Activated T-cell treated with anti-CD3 and anti-CD28 coated beads, Interleukin-2, amount 50 U/mL, for 4 hours (primary cell): ENCODE results near the gene LSM3. TPM values are rescaled to one million over a fixed set of nuclear protein-coding genes. Genes with fewer than 3 reads are reported as not detected.

Experiments used
- ATAC-seq, 2 donors: fragments of 200-7000 bp; cut with Tn5 transposase; one replicate each; pipeline ENCODE4 v1.10.0; 2021
- DNase-seq: peaks from one replicate; pipeline ENCODE4 v3.0.0-alpha.2; 2020
- H3K27me3 Mint-ChIP-seq: one replicate; pipeline ENCODE4 v1.8.0; 2021; ENCODE audit warnings: low read depth, mixed read lengths
- H3K36me3 Mint-ChIP-seq: one replicate; pipeline ENCODE4 v1.8.0; 2022; ENCODE audit warnings: mixed read lengths; ENCODE audit not compliant: insufficient read depth
- H3K4me1 Mint-ChIP-seq: one replicate; pipeline ENCODE4 v1.8.0; 2021; ENCODE audit warnings: low read depth, mixed read lengths
- H3K4me3 Mint-ChIP-seq: one replicate; pipeline ENCODE4 v1.8.0; 2021; ENCODE audit warnings: mild to moderate bottlenecking, moderate library complexity, mixed read lengths
- H3K9me3 Mint-ChIP-seq: one replicate; pipeline ENCODE4 v1.8.0; 2021; ENCODE audit warnings: mixed read lengths
- total RNA-seq, 3 donors: library from RNA; stranded (reverse); gene quantifications; one replicate each; pipeline ENCODE4 v1.2.1, GENCODE V29; 2021

LSM3 gene
- total RNA-seq, 3 donors from 2014 or later: 19.8 to 21.9 (median 20.9) TPM

DNA sequence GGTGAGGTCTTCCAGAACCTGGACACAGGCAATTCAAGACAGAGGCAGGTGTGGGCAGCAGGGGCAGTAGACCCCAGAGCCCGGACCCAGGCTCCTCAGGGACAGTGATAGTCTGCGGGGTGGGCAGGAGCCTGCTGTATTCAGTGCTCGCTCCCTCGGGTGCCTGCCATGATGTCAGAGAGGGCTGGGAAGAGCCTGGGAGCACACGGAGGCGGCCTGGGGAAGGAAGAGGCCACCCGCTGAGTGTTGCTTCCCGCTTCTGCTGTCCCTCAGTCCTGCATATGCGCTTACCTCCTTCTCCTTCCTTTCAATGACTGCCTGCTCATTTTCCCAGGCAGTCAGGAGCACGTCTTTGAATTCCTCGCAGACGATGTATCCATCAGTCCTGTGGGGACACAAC, 31.0 kb upstream of the LSM3 start:
- peaks cover 26% of the 10 kb centered on the region for H3K36me3 Mint-ChIP-seq

DNA sequence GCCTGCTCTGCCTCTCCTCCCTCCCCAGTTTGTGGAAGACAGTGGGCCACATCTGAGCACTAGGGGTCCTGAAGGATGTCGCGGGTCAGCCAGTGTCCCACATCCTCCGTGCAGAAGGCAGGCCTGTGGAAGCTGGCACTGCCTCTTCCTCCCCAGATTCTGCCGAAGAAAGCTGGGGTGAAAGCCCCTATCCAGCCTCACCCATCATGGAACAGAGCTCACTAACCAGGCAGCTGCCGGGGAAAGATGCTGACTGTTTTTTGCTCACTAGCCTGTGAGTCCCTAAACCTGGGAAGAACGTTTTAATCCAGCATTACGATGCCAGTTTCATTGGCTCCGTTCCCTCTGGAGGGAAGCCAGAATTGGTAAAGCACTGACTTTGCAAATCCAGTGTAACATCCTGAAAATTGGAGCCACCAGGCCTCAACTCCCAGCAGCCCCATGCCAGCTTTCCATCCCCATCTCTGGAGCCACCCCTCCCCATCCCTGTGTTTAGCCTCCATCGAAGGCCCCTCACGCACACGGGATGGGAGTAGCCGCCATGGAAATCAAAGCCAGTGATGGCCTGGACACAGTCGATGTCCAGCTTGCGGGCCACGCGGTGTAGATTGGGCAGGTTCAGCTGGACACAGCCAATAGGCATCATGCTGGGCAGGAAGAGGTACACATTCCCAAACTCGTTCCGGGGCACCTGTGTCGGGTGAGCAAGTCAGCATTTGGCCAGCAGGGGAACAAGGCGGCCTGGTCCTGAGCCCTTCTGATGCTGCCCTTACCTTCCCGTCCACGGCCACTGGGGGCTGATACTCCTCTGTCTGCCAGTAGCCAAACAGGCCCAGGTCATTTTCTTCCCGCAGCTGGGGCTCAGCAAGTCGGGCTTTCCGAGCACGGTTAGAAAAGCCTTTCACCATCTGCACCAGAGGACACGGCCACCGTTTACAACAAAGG, 30.3 kb upstream of the LSM3 start:
- DNase-seq: no peak
- Mint-ChIP-seq H3K4me3 (no peak overlapping the region), H3K9me3 (no peaks in the 10 kb centered on the region)

More for the DNA sequence above, 31.0 kb upstream of the LSM3 start:
- ATAC-seq: no peak
- Mint-ChIP-seq H3K9me3 (no peaks in the 10 kb centered on the region), H3K4me1 (peaks cover 32% of the 10 kb centered on the region), H3K27me3 (no peaks in the 10 kb centered on the region), H3K4me3 (no peak overlapping the region)
- DNase-seq: no peak

DNA sequence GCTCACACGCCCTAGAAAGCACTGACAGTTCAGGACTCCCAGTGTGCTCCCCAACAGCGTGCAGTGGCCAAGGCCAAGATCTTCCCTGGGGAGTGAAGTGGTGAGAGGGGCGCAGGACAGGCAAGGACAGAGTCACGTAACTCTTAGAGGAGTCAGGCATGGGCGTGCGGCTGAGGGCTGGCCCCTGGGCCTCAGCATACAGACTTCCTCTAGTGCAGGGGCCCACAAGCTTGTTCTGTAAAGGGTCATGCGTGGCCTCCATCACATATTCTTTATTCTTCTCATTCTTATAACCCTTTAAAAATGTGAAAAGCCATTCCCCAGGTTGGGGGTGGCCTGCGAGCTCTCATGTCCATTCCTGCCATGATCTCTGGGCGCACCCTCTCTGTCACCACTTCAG, 28.5 kb upstream of the LSM3 start:
- Mint-ChIP-seq H3K27me3 (no peaks in the 10 kb centered on the region), H3K4me3 (no peak overlapping the region), H3K9me3 (no peaks in the 10 kb centered on the region), H3K36me3 (peaks cover 40% of the 10 kb centered on the region), H3K4me1 (peaks cover 14% of the 10 kb centered on the region)
- ATAC-seq (no peak), DNase-seq (no peak)

More for the DNA sequence above, 30.3 kb upstream of the LSM3 start:
- H3K27me3 Mint-ChIP-seq: no peaks in the 10 kb centered on the region
- H3K4me1 Mint-ChIP-seq: peaks cover 25% of the 10 kb centered on the region
- H3K36me3 Mint-ChIP-seq: peaks cover 26% of the 10 kb centered on the region
- ATAC-seq: no peak

DNA sequence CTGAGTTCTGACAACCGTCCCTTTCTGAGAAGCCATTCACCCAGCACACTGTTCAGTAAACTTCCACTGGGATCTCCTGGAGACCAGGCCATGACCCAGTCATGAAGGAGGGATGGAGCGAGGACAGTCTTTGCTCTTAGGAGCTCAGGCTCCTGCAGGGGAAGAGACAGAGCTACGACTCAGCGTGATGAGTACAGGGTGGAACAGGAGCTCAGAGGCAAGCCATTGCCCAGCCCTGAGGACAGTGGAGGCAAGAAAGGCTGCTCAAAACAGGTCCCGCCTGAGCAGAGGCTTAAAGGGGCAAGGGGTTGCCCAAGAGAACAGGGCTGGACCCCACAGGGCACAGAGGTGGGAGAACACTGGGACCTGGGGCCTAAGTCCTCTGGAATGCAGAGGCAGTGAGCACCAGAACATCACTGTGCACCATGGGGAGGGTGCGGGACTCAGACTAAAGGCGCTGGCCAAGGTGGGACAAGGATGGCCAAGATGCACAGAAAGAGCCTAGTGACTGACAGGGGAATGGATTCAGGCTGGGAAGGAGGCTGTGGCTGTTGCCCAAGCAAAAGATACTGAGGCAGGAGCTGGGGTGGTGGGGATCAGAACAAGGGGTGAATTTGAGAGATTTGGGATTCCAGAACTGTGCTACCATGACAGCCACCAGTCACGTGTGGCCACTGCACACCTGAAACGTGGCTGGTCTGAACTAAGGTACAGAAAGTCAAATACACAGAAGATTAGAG, 28.0 kb upstream of the LSM3 start:
- no peak for DNase-seq
- H3K4me3 Mint-ChIP-seq: no peak overlapping the region
- peaks cover 39% of the 10 kb centered on the region for H3K36me3 Mint-ChIP-seq
- peaks cover 10% of the 10 kb centered on the region for H3K4me1 Mint-ChIP-seq
- no peaks in the 10 kb centered on the region for H3K27me3 Mint-ChIP-seq
- no peak for ATAC-seq
- H3K9me3 Mint-ChIP-seq: no peaks in the 10 kb centered on the region

DNA sequence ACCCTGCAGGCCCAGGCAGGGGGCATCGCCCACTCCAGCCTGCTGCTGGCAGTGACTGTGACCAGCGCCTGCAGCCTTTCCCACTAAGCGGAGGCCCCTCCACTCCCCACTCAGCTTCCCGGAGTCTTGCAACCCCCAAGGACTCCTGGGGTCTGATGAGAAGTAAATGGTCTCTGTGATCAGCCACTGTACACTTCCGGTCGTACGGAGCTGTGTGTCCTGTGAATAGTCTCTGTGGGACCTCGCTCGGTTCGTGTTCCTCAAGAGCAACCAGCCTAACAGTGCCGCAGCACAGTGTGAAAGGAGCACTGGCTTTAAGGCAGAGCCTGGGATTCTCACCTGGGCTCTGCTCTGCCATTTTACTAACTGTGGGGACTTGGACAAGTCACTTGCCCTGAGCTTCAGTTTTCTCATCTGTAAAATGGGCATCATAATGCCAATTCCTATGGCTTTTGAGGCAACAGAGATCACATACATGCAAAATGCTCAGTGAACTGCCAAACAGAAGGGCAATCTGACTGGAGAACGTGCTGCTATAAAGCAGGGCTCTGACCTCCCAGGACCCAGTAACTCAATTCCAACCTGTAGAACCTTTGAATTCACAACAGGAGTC, 27.0 kb upstream of the LSM3 start:
- ATAC-seq (no peak), DNase-seq (no peak)
- Mint-ChIP-seq H3K9me3 (no peaks in the 10 kb centered on the region), H3K4me1 (peaks cover 13% of the 10 kb centered on the region), H3K36me3 (peaks cover 39% of the 10 kb centered on the region), H3K4me3 (no peak overlapping the region), H3K27me3 (no peaks in the 10 kb centered on the region)

DNA sequence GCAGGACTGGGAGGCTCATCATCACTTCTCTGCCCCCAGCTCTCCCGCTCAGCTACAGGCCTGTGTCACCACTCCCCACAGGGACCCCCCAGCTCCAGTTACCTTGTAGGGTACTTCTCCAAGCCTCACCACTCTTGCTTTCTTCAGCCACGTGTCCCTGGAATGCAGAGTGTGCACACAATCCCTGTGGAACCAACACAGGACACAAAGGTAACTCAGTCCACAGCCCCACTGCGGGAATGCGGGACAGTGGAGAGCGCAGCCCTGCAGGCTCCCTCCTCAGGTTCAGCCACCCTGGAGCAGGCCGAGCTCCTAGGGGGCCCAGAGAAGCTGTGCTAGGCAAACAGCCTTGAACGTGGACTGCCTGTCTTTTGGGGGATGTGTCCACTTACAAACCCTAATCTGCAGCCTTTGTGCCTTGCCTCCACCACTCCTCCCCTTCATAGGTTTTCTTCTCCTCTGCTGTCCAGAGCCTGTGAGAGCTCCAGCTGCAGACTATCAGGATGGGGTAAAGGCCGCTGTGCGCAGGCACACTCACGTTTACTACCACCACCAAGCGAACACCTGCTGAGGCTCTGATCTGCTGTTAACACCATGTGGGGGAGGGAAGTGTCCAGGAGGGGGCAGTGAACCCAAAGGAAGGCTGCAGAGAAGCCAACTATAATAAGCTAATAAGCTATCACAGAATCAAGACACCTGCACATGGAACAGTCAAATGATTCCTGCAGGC, 26.2 kb upstream of the LSM3 start:
- ATAC-seq (no peak), DNase-seq (no peak)
- Mint-ChIP-seq H3K4me1 (peaks cover 15% of the 10 kb centered on the region), H3K36me3 (peaks cover 34% of the 10 kb centered on the region), H3K9me3 (no peaks in the 10 kb centered on the region), H3K4me3 (no peak overlapping the region), H3K27me3 (no peaks in the 10 kb centered on the region)

DNA sequence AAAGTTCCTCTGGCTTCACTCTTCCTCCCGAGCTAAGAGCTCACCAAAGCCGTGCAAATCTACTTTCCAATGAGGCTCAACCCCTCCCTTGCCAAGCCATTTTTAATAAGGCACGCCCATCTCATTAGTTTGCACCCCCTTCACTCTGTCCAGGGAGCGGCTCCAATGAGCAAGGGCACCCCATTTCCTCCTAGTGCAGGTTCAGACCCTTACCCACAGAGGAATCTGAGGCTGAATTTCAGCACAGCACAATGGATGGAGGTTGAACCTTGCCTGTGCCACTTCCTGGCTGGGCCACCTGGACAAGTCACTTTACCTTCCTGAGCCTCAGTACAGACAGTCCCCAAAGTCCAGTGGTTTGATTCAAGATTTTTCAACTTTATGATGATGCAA, 25.7 kb upstream of the LSM3 start:
- ATAC-seq: no peak
- Mint-ChIP-seq H3K27me3 (no peaks in the 10 kb centered on the region), H3K4me1 (peaks cover 15% of the 10 kb centered on the region), H3K4me3 (no peak overlapping the region), H3K36me3 (peaks cover 35% of the 10 kb centered on the region), H3K9me3 (no peaks in the 10 kb centered on the region)
- no peak for DNase-seq

DNA sequence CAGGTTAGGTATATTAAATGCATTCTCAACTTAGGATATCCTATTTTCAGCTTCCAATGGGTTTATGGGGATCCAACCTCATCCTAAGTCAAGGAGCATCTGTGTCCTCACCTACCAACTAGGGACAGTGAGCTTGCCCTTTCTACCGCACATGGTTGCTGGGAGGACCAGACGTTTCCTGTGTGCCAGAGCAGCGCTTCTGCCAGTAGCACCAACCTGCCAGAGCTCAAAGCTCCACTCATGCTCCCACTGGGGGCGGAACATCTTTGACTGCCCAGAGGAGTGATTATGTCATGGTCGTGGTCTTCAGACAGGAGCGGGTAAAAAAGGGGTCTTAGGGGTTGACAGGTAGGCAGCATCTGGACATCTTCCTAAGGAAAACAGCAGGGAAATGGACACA, 25.0 kb upstream of the LSM3 start:
- Mint-ChIP-seq H3K36me3 (peaks cover 40% of the 10 kb centered on the region), H3K4me3 (no peak overlapping the region), H3K9me3 (no peaks in the 10 kb centered on the region), H3K27me3 (no peaks in the 10 kb centered on the region), H3K4me1 (peaks cover 15% of the 10 kb centered on the region)
- no peak for ATAC-seq
- no peak for DNase-seq

DNA sequence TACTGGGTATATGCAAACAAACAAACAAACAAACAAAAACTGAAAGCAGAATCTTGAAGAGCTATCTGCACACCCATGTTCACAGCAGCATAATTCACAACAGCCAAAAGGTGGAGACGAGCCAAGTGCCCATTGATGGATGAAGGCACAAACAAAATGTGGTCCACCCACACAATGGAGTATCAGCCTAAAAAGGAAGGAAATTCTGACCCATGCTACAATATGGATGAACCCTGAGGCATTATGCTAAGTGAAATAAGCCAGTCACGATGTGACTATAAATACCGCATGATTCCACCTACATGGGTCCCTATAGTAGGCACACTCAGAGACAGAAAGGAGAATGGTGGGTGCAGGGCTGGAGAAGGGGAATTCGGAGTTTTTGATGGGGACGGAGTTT, 24.3 kb upstream of the LSM3 start:
- ATAC-seq (no peak), DNase-seq (no peak)
- H3K4me3 Mint-ChIP-seq: no peak overlapping the region
- peaks cover 46% of the 10 kb centered on the region for H3K36me3 Mint-ChIP-seq
- H3K27me3 Mint-ChIP-seq: no peaks in the 10 kb centered on the region
- peaks cover 15% of the 10 kb centered on the region for H3K4me1 Mint-ChIP-seq
- H3K9me3 Mint-ChIP-seq: no peaks in the 10 kb centered on the region

DNA sequence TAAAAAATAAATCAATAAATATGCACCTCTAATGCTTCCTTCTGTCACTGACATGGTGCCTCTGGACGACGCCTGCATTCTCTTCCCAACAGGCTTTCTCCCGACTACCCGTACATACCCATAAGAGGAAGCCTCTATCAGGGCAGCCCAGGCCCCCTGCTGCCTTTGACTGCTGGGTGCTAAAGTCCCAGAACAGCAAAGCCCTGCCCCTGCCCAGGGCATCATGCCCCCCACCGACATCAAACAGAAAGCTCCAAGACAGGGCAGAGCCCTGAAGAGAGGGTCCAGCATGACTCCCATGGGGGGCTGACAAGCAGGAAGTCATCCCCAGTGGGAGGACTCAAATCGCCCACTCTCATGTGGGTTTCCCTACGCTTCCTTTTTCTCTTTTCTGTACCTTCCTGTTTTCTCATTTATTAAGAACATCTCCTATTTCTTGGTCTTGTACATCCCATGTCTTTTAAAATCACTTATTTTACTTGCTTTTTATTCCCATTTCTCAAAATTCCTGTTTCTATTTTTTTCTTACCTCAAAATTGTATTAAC, 23.6 kb upstream of the LSM3 start:
- DNase-seq: no peak
- no peaks in the 10 kb centered on the region for H3K27me3 Mint-ChIP-seq
- no peaks in the 10 kb centered on the region for H3K9me3 Mint-ChIP-seq
- peaks cover 49% of the 10 kb centered on the region for H3K36me3 Mint-ChIP-seq
- no peak for ATAC-seq
- peaks cover 15% of the 10 kb centered on the region for H3K4me1 Mint-ChIP-seq
- H3K4me3 Mint-ChIP-seq: no peak overlapping the region

DNA sequence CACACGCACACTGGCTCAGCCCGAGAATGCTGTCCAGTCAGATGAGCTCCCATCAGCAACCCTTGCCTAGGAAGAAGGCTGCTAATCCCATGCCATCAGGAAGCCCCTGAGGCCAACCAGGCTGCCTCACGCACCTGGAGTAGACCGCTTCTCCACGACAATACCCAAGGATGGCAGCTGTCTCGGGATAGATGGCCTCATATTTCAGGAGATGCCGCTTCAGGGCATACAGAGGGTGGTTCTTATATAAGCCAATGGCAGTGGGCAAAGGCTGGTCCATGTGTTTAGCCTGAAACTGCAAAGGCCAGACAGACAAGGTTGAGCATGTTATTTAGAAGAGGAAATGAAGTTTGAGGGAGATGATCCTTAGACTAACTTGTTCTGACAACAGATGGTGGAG, 22.4 kb upstream of the LSM3 start:
- Mint-ChIP-seq H3K9me3 (peaks cover 4% of the 10 kb centered on the region), H3K4me3 (no peak overlapping the region), H3K36me3 (peaks cover 58% of the 10 kb centered on the region), H3K27me3 (no peaks in the 10 kb centered on the region), H3K4me1 (peaks cover 15% of the 10 kb centered on the region)
- no peak for ATAC-seq
- DNase-seq: no peak

DNA sequence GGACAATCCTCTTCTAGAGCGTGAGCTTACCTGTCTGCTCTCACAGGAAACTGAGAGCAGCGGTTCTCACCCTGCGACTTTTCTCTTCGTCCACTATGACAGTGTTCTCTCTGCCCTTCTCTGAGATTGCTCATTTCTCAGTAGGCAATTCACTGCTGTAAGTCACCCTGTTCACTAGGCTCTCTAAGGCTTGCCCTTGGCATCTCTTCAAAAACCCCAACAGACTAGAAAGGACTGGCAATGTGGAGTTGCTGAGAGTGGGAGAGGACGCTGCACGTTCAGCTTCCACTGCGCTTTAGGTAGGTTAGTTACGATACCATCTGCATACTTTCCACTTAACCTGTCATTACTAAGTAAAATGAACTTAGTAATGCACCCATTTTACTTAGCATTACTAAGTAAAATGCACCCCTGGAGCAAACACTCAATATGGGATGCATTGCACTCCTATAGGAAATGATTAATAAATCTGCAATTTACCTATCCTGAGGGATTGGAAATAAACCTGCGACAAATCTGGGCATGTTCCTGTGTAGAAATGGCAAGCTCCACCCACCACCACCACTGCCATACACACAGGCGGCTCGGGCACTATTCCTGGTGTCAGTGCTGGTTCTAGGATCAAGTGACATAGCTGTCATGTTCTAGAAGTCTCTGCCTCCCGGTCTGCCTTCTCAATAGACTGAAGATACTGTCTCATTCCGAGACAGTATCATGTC, 21.6 kb upstream of the LSM3 start:
- H3K4me1 Mint-ChIP-seq: peaks cover 15% of the 10 kb centered on the region
- no peak for ATAC-seq

DNA sequence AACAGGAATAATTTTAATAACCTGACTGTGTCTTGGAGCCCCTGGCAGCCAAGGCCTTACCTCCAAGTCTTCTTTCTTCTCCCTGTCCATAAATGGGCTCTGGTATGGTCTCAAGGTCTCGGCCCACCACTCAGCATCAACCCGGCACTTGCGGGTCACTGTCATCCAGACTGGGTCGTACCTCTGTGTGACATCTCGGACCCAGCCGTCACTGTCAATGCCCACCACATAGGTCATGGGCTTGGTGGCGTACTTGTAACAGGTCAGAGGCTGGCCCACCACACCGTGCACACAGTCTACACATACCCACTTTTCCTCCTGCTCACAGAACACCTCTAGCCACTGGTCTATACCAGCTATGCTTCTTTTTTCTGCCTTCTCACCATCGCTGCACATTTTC, 20.7 kb upstream of the LSM3 start:
- H3K4me3 Mint-ChIP-seq: no peak overlapping the region
- peaks cover 16% of the 10 kb centered on the region for H3K4me1 Mint-ChIP-seq
- H3K9me3 Mint-ChIP-seq: peaks cover 16% of the 10 kb centered on the region
- DNase-seq (no peak), ATAC-seq (no peak)
- no peaks in the 10 kb centered on the region for H3K27me3 Mint-ChIP-seq
- peaks cover 73% of the 10 kb centered on the region for H3K36me3 Mint-ChIP-seq

More for the DNA sequence above, 21.6 kb upstream of the LSM3 start:
- peaks cover 66% of the 10 kb centered on the region for H3K36me3 Mint-ChIP-seq
- no peak overlapping the region for H3K4me3 Mint-ChIP-seq
- no peaks in the 10 kb centered on the region for H3K27me3 Mint-ChIP-seq
- DNase-seq: no peak
- peaks cover 10% of the 10 kb centered on the region for H3K9me3 Mint-ChIP-seq
